Left ventricle myocardium superior (tissue), 1 donor: Measurements from ENCODE around the gene LSM7. TPM values are rescaled to one million over a fixed set of nuclear protein-coding genes. Genes with fewer than 3 reads are reported as not detected.

ENCODE experiments used
- ATAC-seq: fragments of 200-7000 bp; cut with Tn5 transposase; one replicate; pipeline ENCODE4 v1.9.1; 2020; ENCODE audit warnings: mild to moderate bottlenecking, moderate library complexity
- DNase-seq: peaks from one replicate; pipeline ENCODE4 v3.0.0-alpha.2; 2020
- intact Hi-C: fragments of 100-400 bp; cut with micrococcal nuclease; formaldehyde crosslinking; loops from one replicate; pipeline ENCODE4 v1.11.0; 2022
- total RNA-seq: library from RNA; stranded (reverse); fragmentation: NEBNext Ultra II Directional; extraction: Animal tissue kit (Norgen Biotek cat#: 25700); gene quantifications from one replicate; pipeline ENCODE4 v1.2.1, GENCODE V29; 2021
- donor health status: DM: no; HTN: yes; CAD: no; lungs with severe emphysema.

LSM7 gene
- total RNA-seq, 1 donor from 2014 or later, result 43.8 TPM

GRCh38 chr19:2339644-2340310 is 11.4 kb upstream of the LSM7 start:
- intact Hi-C loops, result no loop called here
- ATAC-seq, result no peak
- no peak for DNase-seq

- DNase-seq, result no peak
Observed at GRCh38 chr19:2338751-2339643, 10.6 kb upstream of the LSM7 start.

GRCh38 chr19:2338055-2338615 is 9.7 kb upstream of the LSM7 start:
- DNase-seq, result no peak
- no peak for ATAC-seq
- intact Hi-C loops, result no loop called here

More at GRCh38 chr19:2338751-2339643, 10.6 kb upstream of the LSM7 start:
- ATAC-seq, result no peak
- intact Hi-C loops, result no loop called here

- peak; percentile 64 for DNase-seq
- intact Hi-C loops, result no loop called here
- ATAC-seq, result peak; percentile 26
Observed at GRCh38 chr19:2337329-2337707, 8.9 kb upstream of the LSM7 start.

GRCh38 chr19:2336528-2337328 is 8.3 kb upstream of the LSM7 start:
- ATAC-seq (no peak), DNase-seq (no peak)
- intact Hi-C loops, result no loop called here

GRCh38 chr19:2335848-2336247 is 7.5 kb upstream of the LSM7 start:
- ATAC-seq, result no peak
- intact Hi-C loops, result no loop called here
- no peak for DNase-seq

GRCh38 chr19:2334986-2335846 is 6.8 kb upstream of the LSM7 start:
- intact Hi-C loops, result no loop called here
- ATAC-seq (no peak), DNase-seq (no peak)

- ATAC-seq, result no peak
- intact Hi-C loops, result no loop called here
- DNase-seq, result no peak
Observed at GRCh38 chr19:2334426-2334825, 6.0 kb upstream of the LSM7 start.

- intact Hi-C loops, result no loop called here
Observed at GRCh38 chr19:2333807-2334211, 5.4 kb upstream of the LSM7 start.

GRCh38 chr19:2333027-2333806 is 4.8 kb upstream of the LSM7 start:
- ATAC-seq (no peak), DNase-seq (no peak)
- intact Hi-C loops, result no loop called here

More at GRCh38 chr19:2333807-2334211, 5.4 kb upstream of the LSM7 start:
- ATAC-seq (no peak), DNase-seq (no peak)

GRCh38 chr19:2332341-2333026 is 4.1 kb upstream of the LSM7 start:
- intact Hi-C loops, result no loop called here
- DNase-seq, result no peak
- no peak for ATAC-seq

GRCh38 chr19:2331601-2332246 is 3.3 kb upstream of the LSM7 start:
- intact Hi-C loops, result no loop called here
- DNase-seq, result no peak
- ATAC-seq, result no peak

- no peak for ATAC-seq
- no peak for DNase-seq
- intact Hi-C loops, result no loop called here
Observed at GRCh38 chr19:2330632-2331284, 2.4 kb upstream of the LSM7 start.

- DNase-seq (no peak), ATAC-seq (no peak)
- intact Hi-C loops, result no loop called here
Observed at GRCh38 chr19:2330255-2330631, 1.9 kb upstream of the LSM7 start.

GRCh38 chr19:2329501-2329916 is 1.1 kb upstream of the LSM7 start:
- no peak for ATAC-seq
- intact Hi-C loops, result no loop called here
- no peak for DNase-seq

GRCh38 chr19:2329149-2329478 is 728 bp upstream of the LSM7 start:
- intact Hi-C loops, result no loop called here
- peak; percentile 11 for ATAC-seq
- no peak for DNase-seq
